ENCODE results near the gene CFL2.
A peak's percentile ranks its signal among the peaks of the same experiment; 100 is the strongest.
"Not testable (repeated sequence)": the region's sequence is repeated elsewhere in the genome, so short reads cannot be mapped to it uniquely, and the experiment has no call there.

The CFL2 gene

DNA sequence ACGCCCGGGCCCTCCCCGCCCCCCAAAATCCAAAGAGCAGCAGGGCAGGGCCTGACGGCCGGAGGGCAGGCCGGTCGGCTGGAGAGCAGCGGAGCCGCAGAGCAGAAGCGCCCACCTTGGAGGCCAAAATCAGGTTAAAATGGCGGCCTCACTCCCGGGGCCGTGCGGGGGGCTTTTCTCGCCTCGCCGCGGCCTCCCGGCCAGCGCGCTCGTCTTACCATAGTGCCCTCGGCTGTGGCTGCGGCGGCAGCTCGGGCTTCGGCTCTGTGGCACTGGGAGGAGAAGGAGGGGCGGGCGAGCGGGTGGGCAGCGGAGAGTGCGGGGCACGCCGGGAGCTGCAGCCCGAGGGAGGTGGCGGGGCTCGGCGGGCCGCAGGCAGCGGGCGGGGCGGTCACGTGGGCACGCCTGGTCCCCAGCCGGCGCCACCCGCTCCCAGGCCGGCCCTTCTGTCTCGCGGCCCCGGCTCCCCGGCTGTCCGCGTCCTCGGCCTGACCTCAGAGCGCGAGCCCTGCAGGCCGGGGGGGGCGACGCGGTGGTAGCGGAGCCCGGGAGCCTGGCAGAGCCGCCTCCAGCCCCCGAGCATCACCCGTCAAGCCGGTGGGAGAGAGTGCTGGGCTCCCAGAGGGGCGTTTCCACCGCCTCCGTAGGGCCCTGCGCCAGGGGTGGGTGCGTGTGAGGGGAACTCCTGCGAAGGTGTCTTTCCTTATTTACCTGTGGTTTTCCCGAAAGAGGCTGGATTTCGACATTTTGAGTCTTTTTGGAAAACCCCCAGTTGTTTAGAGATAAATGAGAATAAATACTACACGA lies at the start of gene CFL2:
Gene CFL2 (minus strand): TSS at position 274 of the 807 bp plus-strand sequence. CDS start 53 bp downstream, at position 221.
- DNase-seq: peak; percentile 47 to 60

DNA sequence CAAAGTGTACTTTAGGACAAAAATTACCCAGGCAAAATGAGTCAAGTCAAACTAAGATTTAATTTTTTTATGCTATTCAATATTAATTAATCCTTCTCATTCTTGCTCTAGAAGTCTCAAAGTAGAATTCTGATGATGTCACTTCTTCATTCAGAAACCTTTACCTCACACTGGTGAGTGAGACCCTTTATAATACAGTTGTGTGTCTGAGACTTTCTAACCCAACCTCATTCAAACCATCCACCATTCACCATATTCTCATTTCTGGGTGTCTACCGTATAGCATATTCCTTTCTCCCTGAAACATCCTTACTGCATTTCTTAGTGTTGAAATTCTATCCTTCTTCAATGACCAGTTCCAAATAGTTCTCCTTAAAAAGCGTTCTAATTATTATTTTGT lies 40.8 kb upstream of the CFL2 start:
- no peak for DNase-seq

DNA sequence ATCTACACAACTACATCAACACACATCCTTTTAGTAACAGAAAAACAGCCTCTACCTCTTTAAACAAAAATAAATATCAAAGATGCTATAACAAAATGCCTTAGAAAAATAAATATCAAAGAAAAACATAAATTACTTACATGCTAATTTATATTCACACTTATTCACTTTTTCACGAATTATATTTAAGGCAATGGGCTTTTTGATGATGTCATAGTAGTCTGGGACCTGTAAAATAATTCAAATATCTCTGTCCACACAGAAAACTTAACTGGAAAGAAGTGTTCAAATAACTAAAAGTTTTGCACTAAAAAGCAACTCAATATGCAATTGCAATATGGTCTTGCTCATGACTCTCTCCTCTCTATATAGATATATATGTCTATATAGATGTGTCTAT lies 40.3 kb upstream of the CFL2 start:
- no peak for DNase-seq

DNA sequence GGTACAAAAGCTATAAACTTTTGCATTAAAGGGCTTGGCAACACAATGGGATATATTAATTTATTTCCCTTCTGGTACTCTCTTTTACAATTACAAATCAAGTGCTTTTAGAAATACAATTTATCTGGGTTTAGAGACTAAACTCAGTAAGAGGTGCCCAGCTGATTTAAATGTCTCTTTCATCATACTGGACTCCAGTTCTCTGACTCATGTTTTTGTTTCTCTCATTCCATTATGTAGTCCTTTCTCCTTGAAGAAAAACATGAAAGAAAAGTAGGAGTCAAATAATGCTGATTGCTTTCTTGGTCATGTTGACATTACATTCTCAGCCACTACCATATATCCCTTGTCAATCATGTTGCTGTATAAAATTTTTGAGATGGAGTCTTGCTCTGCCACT lies 36.3 kb upstream of the CFL2 start:
- DNase-seq: no peak

DNA sequence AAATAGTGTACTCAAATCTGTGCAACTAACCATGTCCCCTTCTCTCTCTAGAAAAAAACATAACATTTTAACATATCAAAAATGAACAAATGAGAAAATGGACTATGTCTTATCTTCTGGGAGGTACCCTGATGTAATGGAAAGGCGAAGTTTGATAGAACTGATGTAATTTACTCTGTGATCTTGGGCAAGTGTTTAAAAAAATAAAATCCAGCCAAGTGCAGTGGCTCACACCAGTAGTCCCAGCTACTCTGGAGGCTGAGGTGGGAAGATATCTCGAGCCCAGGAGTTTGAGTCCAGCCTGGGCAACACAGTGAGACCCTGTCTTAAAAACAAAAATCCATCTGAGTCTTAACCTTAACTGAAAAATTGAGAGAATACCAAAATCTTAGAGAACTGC lies 35.8 kb upstream of the CFL2 start:
- DNase-seq: no peak

DNA sequence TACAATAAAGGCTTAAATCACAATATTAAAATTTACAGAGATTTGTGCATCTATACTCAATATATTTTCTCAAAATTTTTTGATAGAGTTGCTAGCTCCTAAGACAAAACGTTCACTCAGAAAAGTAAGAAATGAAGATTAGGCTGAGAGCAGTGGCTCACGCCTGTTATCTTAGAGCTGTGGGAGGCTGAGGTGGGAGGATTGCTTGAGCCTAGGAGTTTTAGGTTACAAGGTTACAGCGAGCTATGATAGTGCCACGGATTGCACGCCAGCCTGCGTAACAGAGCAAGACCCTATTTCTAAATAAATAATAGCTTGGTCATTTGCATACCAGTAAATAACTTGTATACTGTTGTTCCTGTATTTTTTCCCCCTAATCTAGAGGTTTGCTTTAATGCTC lies 35.0 kb upstream of the CFL2 start:
- DNase-seq: no peak

DNA sequence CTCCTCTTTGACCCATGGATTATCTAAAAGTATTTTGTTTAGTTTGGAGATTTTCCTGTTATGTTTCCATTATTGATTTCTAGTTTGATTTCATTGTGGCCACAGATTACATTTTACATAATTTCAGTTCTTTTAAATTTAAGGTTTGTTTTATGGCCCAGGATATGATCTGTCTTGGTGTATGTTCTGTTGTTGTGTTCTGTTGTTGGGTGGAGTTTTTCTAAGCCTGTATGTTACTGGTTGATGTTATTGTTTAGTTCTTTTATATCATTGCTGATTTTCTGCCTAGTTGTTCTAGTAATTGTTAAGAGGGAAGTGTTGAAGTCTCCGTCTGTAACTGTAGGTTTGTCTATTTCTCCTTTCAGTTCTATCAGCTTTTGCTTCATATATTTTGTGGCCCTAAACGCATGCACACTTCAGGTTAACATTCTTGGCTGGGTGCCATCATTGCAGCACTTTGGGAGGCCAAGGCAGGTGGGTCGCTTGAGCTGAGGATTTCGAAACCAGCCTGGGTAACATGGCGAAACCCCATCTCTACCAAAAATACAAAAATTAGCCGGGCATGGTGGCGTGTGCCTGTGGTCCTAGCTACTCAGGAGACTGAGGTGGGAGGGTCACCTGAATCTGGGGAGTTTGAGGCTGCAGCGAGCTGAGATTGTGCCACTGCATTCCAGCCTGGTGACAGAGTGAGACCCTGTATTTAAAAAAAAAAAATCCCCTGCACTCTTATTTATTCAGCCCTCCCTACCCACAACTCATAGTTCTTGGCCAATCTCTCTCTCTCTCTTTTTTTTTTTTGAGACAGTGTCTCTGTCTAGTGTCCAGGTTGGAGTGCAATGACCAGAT lies 28.1 kb upstream of the CFL2 start:
- no peak for DNase-seq

DNA sequence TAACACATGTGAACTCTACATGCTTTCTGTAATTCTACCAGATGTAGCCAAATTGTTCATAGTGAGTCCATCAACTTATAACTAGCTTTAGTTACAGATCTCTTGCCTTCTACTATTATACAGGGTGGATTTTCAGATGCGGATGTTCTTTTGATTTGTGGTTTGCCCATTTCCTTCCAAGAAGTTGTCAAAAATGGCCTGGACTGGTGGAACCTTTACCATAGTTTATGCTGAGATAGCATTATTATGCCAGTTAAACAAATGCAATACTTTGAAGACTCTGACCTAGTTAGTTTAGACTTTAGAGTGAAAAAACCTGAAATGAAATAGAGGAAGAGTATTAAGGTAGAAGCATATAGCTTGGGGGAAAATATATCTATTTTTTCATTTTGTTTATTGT lies 27.4 kb upstream of the CFL2 start:
- DNase-seq: no peak

DNA sequence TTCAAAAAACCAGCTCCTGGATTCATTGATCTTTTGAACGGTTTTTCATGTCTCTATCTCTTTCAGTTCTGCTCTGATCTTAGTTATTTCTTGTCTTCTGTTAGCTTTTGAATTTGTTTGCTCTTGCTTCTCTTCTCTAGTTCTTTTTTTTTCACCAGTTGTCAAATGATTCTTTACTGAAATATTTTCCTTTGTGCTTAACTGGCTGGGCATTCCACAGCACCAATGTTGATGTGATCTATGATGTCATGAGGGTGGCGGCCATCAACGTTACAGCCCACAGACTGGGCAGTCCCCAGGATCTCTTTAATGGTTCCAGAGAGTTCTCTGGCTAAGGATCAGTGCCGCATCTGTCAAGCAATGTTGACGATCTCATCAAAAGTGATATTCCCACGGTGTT lies 25.7 kb upstream of the CFL2 start:
- not testable (repeated sequence) for DNase-seq

DNA sequence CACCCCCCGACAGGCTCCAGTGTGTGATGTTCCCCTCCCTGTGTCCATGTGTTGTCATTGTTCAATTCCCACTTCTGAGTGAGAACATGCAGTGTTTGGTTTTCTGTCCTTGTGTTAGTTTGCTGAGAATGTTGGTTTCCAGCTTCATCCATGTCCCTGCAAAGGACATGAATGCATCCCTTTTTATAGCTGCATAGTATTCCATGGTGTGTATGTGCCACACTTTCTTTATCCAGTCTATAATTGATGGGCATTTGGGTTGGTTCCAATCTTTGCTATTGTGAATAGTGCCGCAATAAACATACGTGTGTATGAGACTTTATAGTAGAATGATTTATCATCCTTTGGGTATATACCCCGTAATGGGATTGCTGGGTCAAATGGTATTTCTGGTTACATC lies 22.7 kb upstream of the CFL2 start:
- DNase-seq: not testable (repeated sequence)

DNA sequence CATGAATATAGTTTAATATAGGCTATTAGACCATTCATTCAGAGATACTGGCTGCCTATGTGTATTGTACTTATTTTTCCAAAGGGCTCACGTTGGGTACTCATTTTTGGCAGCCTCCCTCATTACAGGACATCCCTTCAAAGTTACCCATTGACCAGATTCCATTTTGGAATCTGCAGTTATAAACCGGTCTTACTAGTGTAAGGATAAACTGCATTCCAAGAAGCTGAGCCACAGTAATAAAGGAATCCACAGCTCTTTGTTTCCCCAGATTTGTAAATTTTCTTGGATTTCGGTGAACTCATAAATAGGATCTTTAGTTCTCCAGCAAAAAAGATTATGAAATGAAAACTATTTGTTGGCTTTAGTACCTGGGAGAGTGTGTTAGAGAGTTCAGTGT lies 18.9 kb upstream of the CFL2 start:
- DNase-seq: no peak

DNA sequence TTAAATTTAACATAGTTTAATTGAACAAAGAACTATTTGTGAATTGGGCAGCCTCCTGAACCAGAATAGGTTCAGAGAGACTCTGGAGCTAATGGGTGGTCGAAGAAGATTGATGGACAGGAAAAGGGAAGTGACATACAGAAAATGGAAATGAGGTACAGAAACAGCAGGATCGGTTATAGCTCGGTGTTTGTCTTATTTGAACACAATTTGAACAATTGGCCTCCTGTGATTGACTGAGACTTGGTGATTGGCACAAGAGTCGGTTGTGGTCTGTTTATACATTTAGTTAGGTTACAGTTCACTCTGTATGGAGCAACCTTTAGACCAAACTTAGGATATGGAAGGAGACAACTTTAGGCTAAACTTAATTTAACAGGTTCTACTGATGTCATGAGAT lies 18.4 kb upstream of the CFL2 start:
- DNase-seq: no peak

DNA sequence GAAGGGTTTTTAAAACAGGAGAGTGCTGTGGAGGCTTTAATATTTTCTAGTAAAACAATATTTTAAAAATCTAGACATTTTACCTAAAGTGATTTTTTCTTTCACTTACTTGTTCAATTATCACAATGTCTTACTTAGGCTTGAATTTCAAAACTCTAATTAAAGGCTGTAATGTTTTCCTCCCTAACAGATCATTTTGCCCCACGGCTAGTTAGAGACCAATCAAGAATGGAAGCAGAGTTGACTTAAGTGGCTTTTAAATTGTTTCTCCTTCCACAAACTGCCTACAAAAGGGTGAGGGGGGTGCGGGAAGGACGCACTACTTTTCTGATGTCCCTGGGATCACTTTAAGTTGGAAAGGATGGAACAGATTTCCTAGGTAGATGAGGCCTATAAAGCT lies 9.5 kb upstream of the CFL2 start:
- no peak for DNase-seq

DNA sequence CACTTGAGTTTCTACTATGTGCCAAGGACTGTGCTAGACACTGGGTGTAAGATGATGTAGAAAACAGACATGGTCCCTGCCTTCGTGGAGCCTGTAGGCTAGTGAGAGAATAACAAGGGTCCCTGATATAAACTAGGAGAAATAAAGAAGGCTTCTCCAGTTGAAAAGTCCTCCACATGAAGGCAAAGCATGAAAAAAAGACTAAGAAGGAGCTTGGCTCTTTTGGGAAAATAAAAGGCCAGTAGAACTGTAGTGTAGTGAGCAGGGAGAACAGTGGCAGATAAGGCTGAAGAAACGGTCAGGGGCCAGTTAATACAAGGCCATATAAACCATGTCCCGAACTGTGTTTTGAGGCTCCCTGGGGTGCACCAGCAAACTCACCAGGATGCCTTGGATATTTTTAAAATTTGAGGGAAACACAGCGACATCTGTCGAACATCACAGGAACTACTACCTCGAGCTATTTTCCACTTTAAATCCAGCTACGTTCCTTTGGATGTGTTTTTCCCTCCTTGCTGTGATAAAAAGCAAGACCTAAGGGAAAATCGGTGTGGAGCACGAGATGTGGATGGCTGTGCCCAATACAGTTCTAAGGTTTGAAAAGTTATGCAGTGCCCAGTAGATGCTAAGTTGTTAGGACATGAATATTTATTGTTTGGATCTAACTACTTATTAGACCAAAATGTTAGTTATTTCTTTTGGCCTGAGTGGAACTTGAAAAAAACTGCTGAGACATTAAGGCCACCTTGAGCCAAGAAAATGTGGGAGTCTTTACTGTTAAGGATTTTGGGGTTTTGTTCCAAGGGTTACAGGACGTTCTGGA lies 8.5 kb upstream of the CFL2 start:
- DNase-seq: peak; percentile 29 to 77

DNA sequence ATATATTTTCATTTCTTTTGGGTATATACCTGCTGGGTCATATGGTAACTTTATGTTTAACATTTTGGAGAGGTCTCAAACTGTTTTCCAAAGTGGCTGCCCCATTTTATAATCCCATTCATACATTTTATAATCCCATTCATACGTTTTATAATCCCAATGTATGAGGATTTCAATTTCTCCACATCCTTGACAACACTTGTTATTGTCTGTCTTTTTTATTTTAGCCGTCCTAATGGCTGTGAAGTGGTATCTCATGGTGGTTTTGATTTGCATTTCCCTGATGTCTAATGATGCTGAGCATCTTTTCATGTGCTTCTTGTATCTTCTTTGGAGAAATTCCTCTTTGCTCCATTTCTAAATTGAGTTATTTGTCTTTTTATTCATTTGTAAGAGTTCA lies 6.7 kb upstream of the CFL2 start:
- DNase-seq: no peak

DNA sequence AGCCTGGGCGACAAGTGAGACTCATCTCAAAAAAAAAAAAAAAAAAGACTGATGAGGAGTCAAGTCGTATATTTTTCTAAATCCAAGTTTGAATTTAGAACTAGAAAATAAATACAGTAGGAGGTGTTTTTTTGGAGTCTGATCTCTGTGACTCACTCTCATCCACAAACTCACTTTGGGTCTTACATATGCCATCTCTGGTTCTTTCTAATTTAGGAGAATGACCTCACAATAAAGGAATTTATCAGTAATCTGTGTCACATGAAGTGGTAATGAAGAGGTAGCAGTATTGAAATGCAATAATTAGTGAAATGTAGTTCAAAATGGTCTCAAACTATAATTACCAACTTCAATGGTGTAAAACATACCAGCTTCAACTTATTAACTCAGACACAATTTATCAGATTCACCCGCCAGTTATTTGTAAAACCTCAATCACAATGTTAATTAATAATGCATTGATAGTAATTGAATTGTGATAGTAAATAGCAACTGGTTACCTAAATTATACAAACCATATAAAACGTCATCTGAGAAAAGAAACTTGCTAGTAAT lies 4.4 kb upstream of the CFL2 start:
- no peak for DNase-seq

DNA sequence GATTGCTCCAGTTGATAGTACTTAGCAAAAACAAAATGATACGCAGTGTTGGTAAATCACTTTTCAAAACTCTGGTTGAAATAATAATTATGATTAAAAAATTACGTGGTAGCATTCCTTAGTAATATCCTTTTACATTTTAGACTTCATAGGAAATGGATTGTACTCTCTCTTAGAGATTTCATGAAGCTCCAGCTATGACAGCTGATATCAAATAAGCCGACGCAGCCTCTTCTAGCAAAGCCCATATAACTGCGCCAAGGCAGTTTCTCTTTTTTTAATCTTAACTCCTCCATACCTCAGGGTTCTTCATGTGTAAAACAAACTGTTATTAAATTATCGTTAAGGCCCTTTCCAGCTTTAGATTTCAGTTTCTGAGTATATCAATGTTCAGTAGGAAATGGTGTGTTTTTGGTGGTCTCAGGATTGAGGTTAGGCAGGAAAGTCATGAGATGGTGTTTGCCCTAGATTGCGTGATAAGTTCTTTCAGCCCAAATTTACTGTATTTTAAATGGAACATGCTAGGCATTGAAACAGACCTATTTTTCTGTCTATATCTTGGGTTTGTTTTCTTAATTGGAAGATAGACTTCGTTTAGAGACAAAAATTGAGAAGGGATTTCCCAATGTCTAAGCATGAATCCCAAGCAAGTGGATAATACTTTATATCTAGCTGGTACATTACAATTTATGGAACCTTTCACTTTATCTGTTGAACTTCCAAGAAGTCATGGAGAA lies 902 bp upstream of the CFL2 start:
- no peak for DNase-seq

DNA sequence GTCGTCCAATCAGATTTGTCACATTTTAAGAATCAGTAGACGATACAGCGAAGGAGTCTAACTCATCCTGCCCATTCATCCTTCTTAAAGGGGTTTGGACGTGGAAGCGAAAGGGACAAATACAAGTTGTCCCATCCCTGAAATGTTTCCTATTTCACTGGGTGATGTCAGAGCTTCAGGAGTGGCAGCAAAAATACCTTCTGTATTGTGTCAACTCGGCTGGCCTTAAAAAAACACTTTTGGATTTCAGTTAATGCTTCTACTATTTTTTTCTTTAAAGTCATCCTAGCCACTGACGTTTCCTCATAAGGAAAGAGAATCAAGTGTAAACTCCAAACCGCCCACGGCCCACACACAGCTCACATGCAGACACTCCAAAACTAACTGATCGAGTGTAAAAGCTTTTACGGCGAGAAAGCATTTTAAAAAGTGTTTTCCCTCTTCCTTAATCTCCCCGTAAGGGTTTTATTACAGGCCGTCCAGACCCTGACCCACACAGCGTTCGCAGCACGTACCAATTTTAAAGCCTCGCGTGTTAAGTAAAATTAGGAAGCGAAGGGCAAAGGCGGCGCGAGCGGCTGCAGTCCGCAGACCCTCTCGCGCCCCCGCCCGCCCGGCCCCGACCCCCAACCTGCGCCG lies 593 bp downstream of the CFL2 start:
- peak; percentile 71 to 76 for DNase-seq

DNA sequence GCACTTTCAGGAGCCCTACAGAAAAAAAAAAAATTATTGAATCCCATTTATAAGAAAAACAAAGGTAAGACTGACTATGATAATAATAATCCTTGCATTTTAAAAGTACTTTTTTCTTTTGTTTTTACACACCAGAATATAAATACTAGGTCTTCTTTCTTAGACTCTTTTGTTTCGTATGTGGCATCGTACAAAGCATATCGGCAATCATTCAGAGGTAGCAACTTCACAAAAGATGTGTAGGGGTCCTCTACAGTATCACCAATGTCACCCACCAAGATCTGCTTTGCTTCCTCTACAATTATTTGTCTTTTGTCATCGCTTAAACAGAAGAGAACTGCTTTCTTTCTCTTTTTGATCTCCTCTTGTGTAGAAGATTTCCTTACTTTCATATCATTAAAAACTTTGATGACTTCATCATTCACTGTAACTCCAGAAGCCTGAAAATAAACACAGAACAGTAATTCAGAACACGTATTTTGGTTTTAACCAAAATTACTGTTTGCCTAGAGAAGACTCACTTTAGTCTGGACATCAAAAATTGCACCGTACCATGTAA lies 1.2 kb downstream of the CFL2 start:
- DNase-seq: peak in 1 of 2 donors; percentile 6

DNA sequence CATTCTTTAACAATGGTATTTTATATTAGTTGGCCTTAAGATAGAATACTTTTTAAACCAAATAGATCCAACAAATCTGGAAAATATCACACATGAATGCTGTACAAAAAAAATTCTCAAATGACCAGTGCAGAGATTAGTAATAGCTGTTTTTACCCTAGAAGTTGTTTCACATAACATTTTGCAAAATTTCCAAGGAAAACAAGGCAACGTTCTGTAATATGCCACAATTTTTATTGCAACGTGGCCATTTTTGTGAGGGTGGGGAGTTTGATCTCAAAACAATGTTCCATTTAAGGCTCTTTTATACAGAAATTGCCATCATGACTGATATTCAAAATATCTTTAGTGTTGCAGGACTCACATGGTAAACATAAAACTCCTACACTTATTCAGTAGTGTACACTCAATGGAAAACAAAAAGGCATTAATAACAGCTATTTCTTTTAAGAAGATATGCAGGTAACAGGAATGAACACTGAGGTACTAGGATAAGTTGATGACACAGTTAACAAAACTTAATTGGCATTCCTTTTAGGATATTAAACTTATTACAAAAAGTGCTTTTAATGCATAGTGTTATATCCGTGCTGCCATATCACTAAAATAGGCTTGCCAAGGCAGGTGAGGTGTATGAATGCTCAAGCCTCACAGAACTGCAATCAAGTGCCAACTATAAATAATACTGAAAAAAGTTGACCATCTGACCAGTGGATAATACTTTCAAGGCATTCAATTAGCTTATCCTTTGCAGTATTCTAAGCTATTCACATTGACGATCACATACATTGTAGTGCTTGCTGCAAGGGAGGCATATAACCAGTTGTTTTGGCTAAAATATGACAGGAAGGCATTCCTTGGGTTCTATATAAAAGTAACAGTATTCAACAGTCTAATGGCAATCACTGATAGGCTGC lies 2.3 kb downstream of the CFL2 start:
- no peak for DNase-seq
